ENCODE measurements around the gene NMNAT2.
"Not testable (repeated sequence)": the region's sequence is repeated elsewhere in the genome, so short reads cannot be mapped to it uniquely, and the experiment has no call there.

Gene NMNAT2

GRCh38 chr1:183417772-183418491 lies at the start of gene NMNAT2:
TSS of gene NMNAT2 (minus strand) at chr1:183418380. CDS start at chr1:183418267, 113 bp downstream.
- in situ Hi-C loops (cut with MboI; ENCODE audit: low sequenced_read_pairs) = no loop called here

DNA sequence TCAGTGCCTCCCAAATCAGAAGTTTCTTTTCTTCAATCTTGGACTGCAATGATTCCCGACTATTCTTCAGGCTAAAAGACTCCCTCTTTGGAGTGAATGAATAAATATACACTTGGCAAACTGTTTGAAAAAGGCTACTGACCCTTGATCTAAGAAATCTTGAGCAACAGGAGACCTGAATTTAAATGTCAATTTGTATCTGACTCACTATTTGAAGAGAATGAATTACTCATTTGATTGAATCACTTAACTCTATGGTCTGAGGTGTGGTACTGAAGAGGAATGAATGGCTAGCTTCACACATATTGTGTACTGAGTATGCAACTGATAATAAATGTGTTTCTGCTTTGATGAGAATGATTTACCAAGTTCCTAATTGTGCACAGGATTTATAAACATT lies 49.5 kb upstream of the NMNAT2 start:
- in situ Hi-C loops (cut with MboI; ENCODE audit: low sequenced_read_pairs) = no loop called here

DNA sequence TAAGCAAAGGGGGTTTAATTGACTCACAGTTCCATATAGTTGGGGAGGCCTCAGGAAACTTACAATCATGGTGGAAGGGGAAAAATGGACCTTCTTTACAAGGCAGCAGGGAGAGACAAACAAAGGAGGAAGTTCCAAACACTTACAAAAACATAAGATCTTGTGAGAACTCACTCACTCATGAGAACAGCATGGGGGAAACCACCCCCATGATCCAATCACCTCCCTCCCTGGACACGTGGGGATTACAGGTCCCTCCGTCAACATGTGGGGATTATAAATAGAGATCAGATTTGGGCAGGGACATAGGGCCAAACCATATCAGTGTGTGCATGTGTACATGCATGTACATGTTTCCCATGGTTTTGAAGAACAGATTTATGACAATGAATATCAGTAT lies 48.6 kb upstream of the NMNAT2 start:
- in situ Hi-C loops (cut with MboI; ENCODE audit: low sequenced_read_pairs) = no loop called here

DNA sequence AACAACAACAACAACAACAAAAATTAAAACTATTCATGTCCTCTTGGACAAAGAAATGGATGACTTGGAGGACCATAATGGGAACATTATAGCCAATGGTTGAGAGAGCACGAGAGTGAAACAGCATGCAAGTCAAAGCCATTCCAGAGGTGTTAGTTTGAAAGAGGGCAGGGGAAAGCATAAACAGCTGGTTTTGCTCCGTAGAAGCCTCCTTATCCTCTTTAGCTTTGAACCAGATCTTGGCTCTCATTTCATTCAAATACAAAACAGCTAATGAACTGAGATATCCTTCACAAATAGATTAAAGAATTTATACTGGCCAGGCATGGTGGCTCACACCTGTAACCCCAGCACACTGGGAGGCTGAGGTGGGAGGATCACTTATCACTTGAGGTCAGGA lies 45.4 kb upstream of the NMNAT2 start:
- in situ Hi-C loops (cut with MboI; ENCODE audit: low sequenced_read_pairs) = no loop called here

GRCh38 chr1:183461350-183461749 lies 43.2 kb upstream of the NMNAT2 start:
- in situ Hi-C loops (cut with MboI; ENCODE audit: low sequenced_read_pairs) = no loop called here

DNA sequence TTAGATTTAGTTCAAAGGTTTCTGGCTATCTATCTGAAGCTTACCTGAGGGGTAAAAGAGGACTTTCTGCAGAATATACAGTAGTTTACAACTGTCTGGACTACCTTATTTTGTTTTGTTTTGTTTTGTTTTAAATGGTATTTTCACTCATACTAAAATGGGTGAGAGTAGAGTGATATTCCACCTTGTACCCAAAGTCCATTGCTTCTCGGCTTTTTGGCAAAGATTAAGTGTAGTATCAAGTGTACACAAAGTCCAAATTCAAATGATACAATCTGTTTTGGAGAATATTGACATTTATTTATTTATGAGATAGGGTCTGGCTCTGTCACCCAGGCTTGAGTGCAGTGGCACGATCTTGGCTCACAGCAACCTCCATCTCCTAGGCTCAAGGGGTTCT lies 42.4 kb upstream of the NMNAT2 start:
- in situ Hi-C loops (cut with MboI; ENCODE audit: low sequenced_read_pairs) = no loop called here

GRCh38 chr1:183457449-183457848 lies 39.3 kb upstream of the NMNAT2 start:
- in situ Hi-C loops (cut with MboI; ENCODE audit: low sequenced_read_pairs) = no loop called here

- in situ Hi-C loops (cut with MboI; ENCODE audit: low sequenced_read_pairs) = no loop called here
Observed at GRCh38 chr1:183456826-183457225, 38.6 kb upstream of the NMNAT2 start.

DNA sequence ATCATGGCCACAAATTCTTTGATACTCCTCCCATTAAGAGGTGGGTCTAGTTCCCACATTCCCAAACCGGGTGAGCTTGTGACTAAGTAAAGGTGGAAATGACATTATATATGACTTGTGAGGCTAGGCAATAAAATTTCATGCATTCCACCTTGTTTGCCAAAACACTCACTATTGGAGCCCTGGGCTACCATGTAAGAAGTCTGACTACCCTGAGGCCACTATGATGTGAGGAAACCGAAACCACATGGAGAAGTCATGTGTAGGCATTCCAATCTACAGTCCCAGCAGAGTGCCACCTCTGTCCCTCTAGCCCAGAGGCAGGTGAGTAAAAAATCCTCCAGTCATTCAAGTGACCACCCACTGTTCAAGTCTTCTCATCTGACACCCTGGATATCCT lies 36.2 kb upstream of the NMNAT2 start:
- in situ Hi-C loops (cut with MboI; ENCODE audit: low sequenced_read_pairs) = no loop called here

- in situ Hi-C loops (cut with MboI; ENCODE audit: low sequenced_read_pairs) = no loop called here
Observed at GRCh38 chr1:183450093-183450492, 31.9 kb upstream of the NMNAT2 start.

DNA sequence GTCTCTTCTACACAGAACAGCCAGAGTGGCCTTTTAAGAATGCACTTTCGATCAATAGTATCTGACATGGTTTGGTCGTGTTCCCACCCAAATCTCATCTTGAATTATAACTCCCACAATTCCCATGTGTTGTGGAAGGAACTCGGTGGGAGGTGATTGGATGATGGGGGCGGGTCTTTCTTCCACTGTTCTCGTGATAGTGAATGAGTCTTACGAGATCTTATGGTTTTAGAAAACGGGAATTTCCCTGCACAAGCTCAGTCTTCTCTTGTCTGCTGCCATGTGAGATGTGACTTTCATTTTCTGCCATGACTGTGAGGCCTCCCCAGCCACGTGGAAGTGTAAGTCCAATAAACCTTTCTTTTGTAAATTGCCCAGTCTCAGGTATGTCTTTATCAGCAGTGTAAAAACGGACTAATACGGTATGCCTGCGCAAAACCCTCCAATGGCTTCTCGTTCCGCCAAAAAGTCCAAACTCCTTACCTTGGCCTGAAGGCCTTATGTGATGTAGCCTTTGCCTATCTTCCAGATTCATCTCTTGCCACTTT lies 31.1 kb upstream of the NMNAT2 start:
- in situ Hi-C loops (cut with MboI; ENCODE audit: low sequenced_read_pairs) = no loop called here

GRCh38 chr1:183444243-183444642 lies 26.1 kb upstream of the NMNAT2 start:
- in situ Hi-C loops (cut with MboI; ENCODE audit: low sequenced_read_pairs) = no loop called here

DNA sequence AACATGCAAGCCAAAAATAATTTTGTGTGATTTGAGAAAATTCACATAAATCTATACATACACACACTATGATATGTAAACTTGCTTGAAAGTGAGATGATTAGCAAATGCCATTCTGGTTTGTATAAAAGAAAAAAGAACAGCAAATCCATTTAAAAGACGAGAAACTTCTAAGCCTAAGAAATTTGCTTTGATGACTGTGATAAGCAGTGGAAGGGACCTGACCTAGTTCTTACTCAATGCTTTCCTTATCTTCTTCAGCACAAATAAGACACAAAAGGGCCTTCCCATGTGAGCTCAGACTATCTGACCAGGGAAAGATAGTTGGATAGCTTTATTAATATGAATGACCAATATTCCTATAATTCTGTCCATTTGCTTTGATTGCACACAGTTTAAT lies 25.3 kb upstream of the NMNAT2 start:
- in situ Hi-C loops (cut with MboI; ENCODE audit: low sequenced_read_pairs) = no loop called here

DNA sequence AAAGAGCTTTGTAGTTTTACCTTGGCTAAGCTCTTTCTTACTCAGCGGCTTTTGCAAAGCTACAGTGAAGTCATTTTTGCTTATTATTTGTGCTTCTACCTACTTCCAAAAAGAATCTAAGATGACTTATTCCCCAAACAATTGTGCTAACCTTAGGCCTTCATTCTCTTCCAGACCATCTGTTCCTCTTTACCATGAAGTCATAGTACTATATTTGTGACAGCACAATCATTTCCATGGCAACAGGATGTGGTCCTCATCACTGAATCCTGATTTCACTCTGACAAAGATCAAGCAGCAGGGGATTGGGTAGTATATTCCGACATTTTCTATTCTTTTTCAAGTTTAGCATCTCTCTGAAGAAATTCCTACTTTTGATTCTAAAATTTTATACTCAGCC lies 24.8 kb upstream of the NMNAT2 start:
- in situ Hi-C loops (cut with MboI; ENCODE audit: low sequenced_read_pairs) = no loop called here

- in situ Hi-C loops (cut with MboI; ENCODE audit: low sequenced_read_pairs) = no loop called here
Observed at GRCh38 chr1:183438060-183438459, 19.9 kb upstream of the NMNAT2 start.

DNA sequence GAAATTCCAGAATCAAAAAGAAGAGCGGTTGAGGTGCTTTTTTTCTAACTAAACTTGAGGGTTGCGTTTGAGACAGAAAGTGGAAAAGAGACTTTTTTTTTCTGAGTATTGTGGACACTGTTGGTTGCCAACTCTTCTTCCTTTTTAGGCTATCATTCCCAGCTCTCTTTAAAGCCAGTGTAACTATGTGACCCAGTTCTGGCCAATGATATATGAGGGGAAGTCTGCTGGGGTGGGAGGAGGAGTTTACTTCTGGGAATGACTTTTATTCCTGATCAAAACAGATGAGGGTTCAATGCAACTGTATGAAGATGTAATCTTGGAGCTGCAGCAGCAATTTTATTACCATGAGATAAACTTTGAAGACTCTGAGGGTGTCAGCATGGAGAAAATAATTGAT lies 17.3 kb upstream of the NMNAT2 start:
- in situ Hi-C loops (cut with MboI; ENCODE audit: low sequenced_read_pairs) = no loop called here

DNA sequence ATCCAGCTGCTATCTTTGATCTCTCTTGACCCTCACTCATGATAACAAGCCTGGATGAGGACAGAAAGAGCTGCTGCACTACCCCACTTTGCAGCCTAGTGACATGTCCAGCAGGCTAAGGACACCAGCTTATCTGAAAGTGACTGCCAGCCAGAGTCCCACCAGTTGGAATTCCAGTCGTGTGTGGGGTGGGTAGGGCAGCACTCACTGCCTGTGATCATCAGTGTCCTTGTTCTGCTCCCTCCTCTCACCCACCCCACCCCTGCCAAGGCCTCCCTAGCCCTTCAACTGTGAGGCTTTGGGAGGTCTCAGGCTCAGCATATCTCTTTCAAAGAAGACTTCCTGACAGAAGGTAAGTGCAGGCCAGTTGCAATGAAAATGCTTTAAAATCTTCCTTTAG lies 15.5 kb upstream of the NMNAT2 start:
- in situ Hi-C loops (cut with MboI; ENCODE audit: low sequenced_read_pairs) = no loop called here

GRCh38 chr1:183432548-183432875 lies 14.3 kb upstream of the NMNAT2 start:
- in situ Hi-C loops (cut with MboI; ENCODE audit: low sequenced_read_pairs) = no loop called here

DNA sequence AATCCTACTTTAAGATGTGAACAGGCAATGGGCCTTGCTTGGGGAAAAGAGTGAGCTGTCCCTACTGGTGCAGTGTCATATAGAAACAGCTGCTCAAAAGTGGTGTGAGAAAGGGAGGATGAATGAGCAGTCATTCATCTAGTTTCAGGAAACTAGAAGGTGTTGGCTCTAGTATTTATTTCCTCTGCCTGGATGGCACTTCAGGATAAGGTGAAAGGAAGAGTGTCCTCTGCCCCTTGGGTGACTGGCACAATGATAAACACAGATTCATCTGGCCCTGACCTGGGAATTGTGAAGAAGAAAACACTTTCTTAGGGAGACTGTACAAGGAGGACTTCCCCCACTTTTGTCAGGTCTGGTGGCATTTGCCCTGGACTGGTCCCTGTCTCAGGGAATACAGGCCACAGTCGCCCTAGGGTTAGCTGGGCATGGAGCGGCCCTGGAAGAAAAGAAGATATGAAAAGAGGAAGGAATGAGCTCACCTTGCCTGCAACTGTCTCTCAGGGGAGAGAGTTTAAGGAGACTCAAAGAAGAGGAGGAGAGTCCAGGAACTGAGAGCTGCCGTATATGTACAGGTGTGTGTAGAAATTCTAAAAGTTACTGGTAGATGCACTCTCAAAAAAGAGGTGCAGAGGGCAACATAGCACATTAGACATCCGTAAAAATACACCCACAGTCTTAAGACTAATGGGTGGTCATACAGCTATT lies 13.8 kb upstream of the NMNAT2 start:
- in situ Hi-C loops (cut with MboI; ENCODE audit: low sequenced_read_pairs) = no loop called here

DNA sequence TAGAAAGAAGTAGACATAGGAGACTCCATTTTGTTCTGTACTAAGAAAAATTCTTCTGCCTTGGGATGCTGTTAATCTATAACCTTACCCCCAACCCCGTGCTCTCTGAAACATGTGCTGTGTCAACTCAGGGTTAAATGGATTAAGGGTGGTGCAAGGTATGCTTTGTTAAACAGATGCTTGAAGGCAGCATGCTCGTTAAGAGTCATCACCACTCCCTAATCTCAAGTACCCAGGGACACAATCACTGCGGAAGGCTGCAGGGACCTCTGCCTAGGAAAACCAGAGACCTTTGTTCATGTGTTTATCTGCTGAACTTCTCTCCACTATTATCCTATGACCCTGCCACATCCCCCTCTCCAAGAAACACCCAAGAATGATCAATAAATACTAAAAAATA lies 9.4 kb upstream of the NMNAT2 start:
- in situ Hi-C loops (cut with MboI; ENCODE audit: low sequenced_read_pairs) = not testable (repeated sequence)

- in situ Hi-C loops (cut with MboI; ENCODE audit: low sequenced_read_pairs) = no loop called here
Observed at GRCh38 chr1:183424691-183425090, 6.5 kb upstream of the NMNAT2 start.

GRCh38 chr1:183423541-183423940 lies 5.4 kb upstream of the NMNAT2 start:
- in situ Hi-C loops (cut with MboI; ENCODE audit: low sequenced_read_pairs) = no loop called here
